GM23248 (cell line): ENCODE results near the gene TENT5C. TPM values are rescaled to one million over a fixed set of nuclear protein-coding genes. Genes with fewer than 3 reads are reported as not detected.

Source experiments
- DNase-seq: peaks from one replicate; pipeline ENCODE4 v3.0.0-alpha.2; 2015
- H2AFZ ChIP-seq: fragments of 200-600 bp; sonication (generic); 2 replicates; pipeline ENCODE4 v1.6.1; 2016; ENCODE audit warnings: antibody characterized with exemption
- H3F3A ChIP-seq: fragments of 200-600 bp; sonication (generic); 2 replicates; pipeline ENCODE4 v1.6.1; 2016; ENCODE audit warnings: mild to moderate bottlenecking, antibody characterized with exemption, mixed run types; ENCODE audit not compliant: insufficient read depth
- H3K27ac ChIP-seq: fragments of 200-600 bp; sonication (generic); 2 replicates; pipeline ENCODE4 v1.5.1; 2016; ENCODE audit warnings: mild to moderate bottlenecking
- H3K27me3 ChIP-seq: fragments of 200-600 bp; sonication (generic); replicated peaks from 2 replicates; pipeline ENCODE4 v1.6.1; 2016; ENCODE audit warnings: mild to moderate bottlenecking; ENCODE audit not compliant: insufficient read depth
- H3K36me3 ChIP-seq: fragments of 200-600 bp; sonication (generic); 2 replicates; pipeline ENCODE4 v1.6.1; 2016; ENCODE audit warnings: low read depth, mild to moderate bottlenecking
- H3K4me1 ChIP-seq: fragments of 200-600 bp; sonication (generic); 2 replicates; pipeline ENCODE4 v1.6.1; 2016; ENCODE audit warnings: mild to moderate bottlenecking; ENCODE audit not compliant: insufficient read depth
- H3K4me2 ChIP-seq: fragments of 200-600 bp; sonication (generic); one replicate; pipeline ENCODE4 v1.6.1; 2016; ENCODE audit warnings: mild to moderate bottlenecking; ENCODE audit not compliant: unreplicated experiment
- H3K4me3 ChIP-seq: fragments of 200-600 bp; sonication (generic); 2 replicates; pipeline ENCODE4 v1.5.1; 2016; ENCODE audit warnings: mild to moderate bottlenecking
- H3K79me2 ChIP-seq: fragments of 200-600 bp; sonication (generic); 2 replicates; pipeline ENCODE4 v1.6.1; 2016; ENCODE audit warnings: mild to moderate bottlenecking; ENCODE audit not compliant: insufficient read depth
- H3K9ac ChIP-seq: fragments of 200-600 bp; sonication (generic); 2 replicates; pipeline ENCODE4 v1.6.1; 2016; ENCODE audit warnings: mild to moderate bottlenecking
- H3K9me2 ChIP-seq: fragments of 200-600 bp; sonication (generic); 2 replicates; pipeline ENCODE4 v1.6.1; 2016; ENCODE audit warnings: mixed run types, mild to moderate bottlenecking, moderate library complexity; ENCODE audit not compliant: insufficient read depth
- H3K9me3 ChIP-seq: fragments of 200-600 bp; sonication (generic); one replicate; pipeline ENCODE4 v1.6.1; 2017; ENCODE audit warnings: low read depth
- H4K20me1 ChIP-seq: fragments of 200-600 bp; sonication (generic); 2 replicates; pipeline ENCODE4 v1.6.0; 2016; ENCODE audit not compliant: insufficient read depth
- EZH2 ChIP-seq: fragments of 200-600 bp; sonication (generic); IDR thresholded peaks from 2 replicates; pipeline ENCODE4 v1.6.1; 2018; ENCODE audit warnings: antibody characterized with exemption, mild to moderate bottlenecking; ENCODE audit not compliant: insufficient read depth, poor library complexity, severe bottlenecking
- EZH2phosphoT487 ChIP-seq: fragments of 200-600 bp; sonication (generic); IDR thresholded peaks from 2 replicates; pipeline ENCODE4 v1.6.1; 2018; ENCODE audit warnings: antibody characterized with exemption, moderate library complexity, mild to moderate bottlenecking, low read depth; ENCODE audit not compliant: insufficient read depth
- WGBS, 2 experiments: methylation state at CpG; one replicate each; pipeline ENCODE4 v1.1.6; 2015 to 2017; ENCODE audit warnings: low lambda C conversion rate in 2 of 2, low coverage in 1 of 2; ENCODE audit errors: missing lambda C conversion rate in 2 of 2; 5-methylcytosine and 5-hydroxymethylcytosine counted together
- in situ Hi-C: fragments of 300-500 bp; cut with MboI; formaldehyde crosslinking; loops from 2 replicates; pipeline ENCODE4 v1.15.0; 2020
- polyA plus RNA-seq: library from polyadenylated mRNA; unstranded; fragments of >200 nt; fragmentation: Nextera tagmentation; extraction: Ambion mirVana; gene quantifications from 2 replicates; pipeline ENCODE4 v1.2.1, GENCODE V29; 2016
- total RNA-seq: library from RNA; depleted of rRNA; stranded (reverse); fragments of >200 nt; shearing (Covaris generic); gene quantifications from 2 replicates; pipeline ENCODE4 v1.2.3, GENCODE V29; 2014

TENT5C gene
- total and polyA plus RNA-seq, 2 experiments from 2014 or later = 0.20 TPM; not detected in 1

DNA sequence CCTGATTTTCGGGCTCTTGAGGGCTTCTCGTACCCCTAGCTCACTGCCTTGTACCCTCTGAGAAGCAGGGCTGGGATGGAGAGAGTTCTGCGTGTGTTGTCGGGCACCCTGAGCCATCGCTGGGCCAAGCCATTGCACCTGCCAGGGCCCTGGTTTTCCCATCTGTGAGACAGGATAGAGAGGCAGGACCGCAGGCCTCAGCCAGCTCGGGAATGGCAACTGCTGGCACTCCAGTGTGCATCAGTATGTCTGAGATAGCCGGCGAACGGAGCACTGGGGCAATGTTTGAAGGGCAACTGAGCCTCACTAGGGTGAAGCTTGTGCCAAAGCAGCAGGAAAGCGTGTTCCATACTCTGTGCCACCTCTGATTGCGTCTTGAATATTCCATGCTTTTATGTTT lies 66.9 kb downstream of the TENT5C start:
- in situ Hi-C loops = no loop called here
- TF ChIP-seq EZH2 (no peak), EZH2phosphoT487 (no peak)
- Histone ChIP-seq H3K27ac (no peak overlapping the region), H3K4me3 (no peak overlapping the region), H3K4me1 (peaks cover 22% of the 10 kb centered on the region), H3F3A (peaks cover 20% of the 10 kb centered on the region), H3K9ac (no peak overlapping the region), H3K36me3 (no peaks in the 10 kb centered on the region), H2AFZ (no peak overlapping the region), H3K4me2 (no peak overlapping the region), H3K9me3 (no peaks in the 10 kb centered on the region), H3K9me2 (no peaks in the 10 kb centered on the region), H4K20me1 (no peaks in the 10 kb centered on the region), H3K27me3 (no peaks in the 10 kb centered on the region), H3K79me2 (no peaks in the 10 kb centered on the region)
- 86 to 92% methylated on average over 12 of the region's 12 CpGs for WGBS, 2 experiments
- no peak for DNase-seq

DNA sequence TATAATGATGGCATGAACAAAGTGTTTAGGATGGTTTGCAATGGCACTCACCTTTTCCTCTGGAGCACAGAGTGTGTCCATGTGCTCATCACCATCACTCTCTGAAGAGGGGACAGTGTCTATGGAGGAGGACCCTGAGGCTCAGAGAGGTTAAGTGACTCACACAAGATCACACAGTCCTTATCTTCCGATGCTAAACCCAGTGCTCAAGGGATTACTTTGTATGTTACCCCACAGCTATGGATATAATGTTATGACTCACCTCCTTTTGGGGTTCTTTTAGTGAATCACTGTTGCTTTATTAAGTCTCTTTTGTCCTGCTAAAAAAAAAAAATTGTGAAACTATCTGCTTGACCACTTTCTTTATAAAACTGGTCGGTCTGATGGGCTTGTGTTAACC lies 67.6 kb downstream of the TENT5C start:
- no peaks in the 10 kb centered on the region for H4K20me1 ChIP-seq
- in situ Hi-C loops = no loop called here
- WGBS, 2 experiments = 4 to 7% methylated on average over 2 of the region's 2 CpGs
- H3K9ac ChIP-seq = no peak overlapping the region
- H3K9me3 ChIP-seq = no peaks in the 10 kb centered on the region
- H3K79me2 ChIP-seq = no peaks in the 10 kb centered on the region
- H3K27me3 ChIP-seq = no peaks in the 10 kb centered on the region
- peak overlapping the region; percentile 55 for H3K4me2 ChIP-seq
- H2AFZ ChIP-seq = no peak overlapping the region
- no peaks in the 10 kb centered on the region for H3K36me3 ChIP-seq
- H3K4me3 ChIP-seq = no peak overlapping the region
- H3K27ac ChIP-seq = no peak overlapping the region
- H3F3A ChIP-seq = peaks cover 20% of the 10 kb centered on the region
- peaks cover 22% of the 10 kb centered on the region for H3K4me1 ChIP-seq
- no peaks in the 10 kb centered on the region for H3K9me2 ChIP-seq
- no peak for TF ChIP-seq EZH2phosphoT487
- peak; percentile 86 for DNase-seq

DNA sequence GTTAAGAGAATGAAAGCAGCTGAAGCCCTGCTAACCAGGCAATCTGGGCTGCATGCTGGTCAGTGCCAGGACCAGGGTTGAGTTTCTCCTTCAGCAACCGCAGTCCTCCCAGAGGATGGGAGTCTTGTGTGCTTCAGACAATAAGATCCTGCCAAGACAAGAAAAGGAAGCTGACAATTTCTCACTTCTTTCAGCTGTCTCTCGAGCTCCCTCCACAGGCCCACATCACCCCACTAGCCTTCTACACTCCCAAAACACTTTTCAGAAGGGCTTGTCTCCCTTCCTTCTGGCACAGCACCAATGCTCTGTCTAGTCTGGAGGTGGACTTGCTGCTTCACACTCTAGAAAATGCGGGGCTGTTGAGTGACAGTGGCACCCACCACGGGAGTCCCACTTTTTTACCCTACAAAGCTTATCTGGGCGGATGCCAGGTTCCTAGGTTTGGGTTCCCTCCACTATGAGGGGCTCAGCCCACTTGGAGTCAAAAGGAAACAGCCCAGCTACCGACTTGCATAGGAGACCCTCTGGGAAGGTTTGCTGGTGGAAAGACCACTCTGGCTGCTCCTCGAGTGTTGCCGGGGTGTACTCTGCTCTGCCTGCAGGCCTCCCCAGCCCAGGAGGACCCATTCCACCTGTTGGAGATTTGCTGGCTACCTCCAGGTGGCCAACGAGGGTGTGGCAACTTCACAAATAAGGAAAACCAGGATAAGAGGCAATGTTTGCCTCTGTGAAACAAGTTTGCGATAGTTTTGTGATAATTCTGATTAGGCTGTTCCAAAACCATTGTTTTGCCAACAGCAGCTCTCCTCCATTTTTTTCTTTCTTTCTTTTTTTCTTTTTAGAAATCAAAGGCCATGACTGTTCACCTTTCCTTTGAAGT lies 68.9 kb downstream of the TENT5C start:
- no peaks in the 10 kb centered on the region for H3K9me3 ChIP-seq
- no peak overlapping the region for H3K9ac ChIP-seq
- peaks cover 22% of the 10 kb centered on the region for H3K4me1 ChIP-seq
- H4K20me1 ChIP-seq = no peaks in the 10 kb centered on the region
- no peaks in the 10 kb centered on the region for H3K36me3 ChIP-seq
- no peaks in the 10 kb centered on the region for H3K79me2 ChIP-seq
- H3K27ac ChIP-seq = no peak overlapping the region
- H3F3A ChIP-seq = peaks cover 20% of the 10 kb centered on the region
- no peaks in the 10 kb centered on the region for H3K27me3 ChIP-seq
- TF ChIP-seq EZH2 (no peak), EZH2phosphoT487 (no peak)
- in situ Hi-C loops = no loop called here
- H3K4me2 ChIP-seq = peak overlapping the region; percentile 12
- no peak overlapping the region for H2AFZ ChIP-seq
- no peak overlapping the region for H3K4me3 ChIP-seq
- DNase-seq = peak; percentile 76
- no peaks in the 10 kb centered on the region for H3K9me2 ChIP-seq
- 66 to 70% methylated on average over 10 of the region's 10 CpGs for WGBS, 2 experiments

DNA sequence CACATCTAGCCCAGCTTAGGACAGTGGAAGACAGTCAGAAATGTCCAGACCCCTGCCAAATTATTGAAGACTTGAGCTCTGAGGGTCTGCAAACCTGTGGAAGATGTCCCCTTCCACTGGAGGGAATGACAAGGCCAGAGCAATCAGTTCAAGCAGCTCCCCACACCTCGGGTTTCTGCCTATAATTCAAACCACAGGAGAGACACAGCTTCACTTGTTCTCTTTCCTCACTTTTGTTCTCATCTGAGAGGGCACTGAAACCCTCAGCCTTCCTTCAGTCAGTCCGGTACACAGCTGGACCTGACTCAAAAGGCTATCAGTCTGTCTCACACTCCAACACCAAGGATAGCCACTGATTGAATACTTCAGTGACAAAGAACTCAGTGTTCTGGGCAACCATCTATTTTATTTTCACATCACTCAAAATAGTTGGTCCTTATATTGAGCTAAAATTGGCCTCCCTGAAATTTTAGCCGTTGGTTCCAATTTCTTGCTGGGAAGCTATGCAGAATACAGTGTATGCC lies 70.1 kb downstream of the TENT5C start:
- peaks cover 20% of the 10 kb centered on the region for H3F3A ChIP-seq
- in situ Hi-C loops = no loop called here
- DNase-seq = no peak
- no peaks in the 10 kb centered on the region for H3K79me2 ChIP-seq
- peaks cover 22% of the 10 kb centered on the region for H3K4me1 ChIP-seq
- WGBS, 2 experiments = 52 to 53% methylated on average over 3 of the region's 3 CpGs
- no peak overlapping the region for H2AFZ ChIP-seq
- TF ChIP-seq EZH2phosphoT487 (no peak), EZH2 (no peak)
- H3K9me2 ChIP-seq = no peaks in the 10 kb centered on the region
- no peaks in the 10 kb centered on the region for H4K20me1 ChIP-seq
- no peaks in the 10 kb centered on the region for H3K9me3 ChIP-seq
- no peak overlapping the region for H3K4me2 ChIP-seq
- H3K27me3 ChIP-seq = no peaks in the 10 kb centered on the region
- H3K36me3 ChIP-seq = no peaks in the 10 kb centered on the region
- no peak overlapping the region for H3K27ac ChIP-seq
- no peak overlapping the region for H3K9ac ChIP-seq
- no peak overlapping the region for H3K4me3 ChIP-seq
